ENCODE data around the gene RAB6A. TPM values are rescaled to one million over a fixed set of nuclear protein-coding genes. Genes with fewer than 3 reads are reported as not detected.

The RAB6A gene
- total RNA-seq, 4 donors from 2014 or later: 95.5 to 124 (median 110) TPM

GRCh38 chr11:73784734-73785133 is 23.9 kb upstream of the RAB6A start:
- intact Hi-C loops (cut with DNase I; ENCODE audit: low total_unique reads): loop anchor here (5.0 kb wide), 3 partner anchors 32 to 187 kb away; partner anchors contain the start of genes COA4, FAM168A and PAAF1
- H3K4me3 ChIP-seq: no peak overlapping the region
- DNase-seq: no peak

GRCh38 chr11:73784080-73784634 is 23.3 kb upstream of the RAB6A start:
- Histone ChIP-seq H3K27me3 (no peaks in the 10 kb centered on the region), H3K27ac (no peak overlapping the region), H3K9me3 (no peaks in the 10 kb centered on the region), H3K4me1 (peaks cover 12 to 14% of the 10 kb centered on the region in 2 donors), H3K4me3 (no peak overlapping the region), H3K36me3 (no peaks in the 10 kb centered on the region)
- intact Hi-C loops (cut with DNase I; ENCODE audit: low total_unique reads) (no loop called here), in situ Hi-C loops (cut with MboI; ENCODE audit: low sequenced_read_pairs in 4 of 4) (loop anchor here in 1 of 4 donors (10.0 kb wide), 1 partner anchor 91 kb away; the partner anchor contains the start of genes COA4 and PAAF1)
- no peak for DNase-seq
- TF ChIP-seq POLR2A (IDR thresholded peaks at IDR 0.05) (no peak), CTCF (IDR thresholded peaks at IDR 0.05 in 4 of 5, conservative IDR thresholded peaks at IDR 0.05 in 1 of 5) (no peak)
- no peak for ATAC-seq

More at GRCh38 chr11:73784734-73785133, 23.9 kb upstream of the RAB6A start:
- Histone ChIP-seq H3K27ac (no peak overlapping the region), H3K27me3 (no peaks in the 10 kb centered on the region), H3K4me1 (peaks cover 11 to 16% of the 10 kb centered on the region in 2 donors), H3K36me3 (no peaks in the 10 kb centered on the region), H3K9me3 (no peaks in the 10 kb centered on the region)
- TF ChIP-seq CTCF (IDR thresholded peaks at IDR 0.05 in 4 of 5, conservative IDR thresholded peaks at IDR 0.05 in 1 of 5) (no peak), POLR2A (IDR thresholded peaks at IDR 0.05) (no peak)
- in situ Hi-C loops (cut with MboI; ENCODE audit: low sequenced_read_pairs in 4 of 4): loop anchor here in 1 of 4 donors (10.0 kb wide), 1 partner anchor 90 kb away; the partner anchor contains the start of genes COA4 and PAAF1
- no peak for ATAC-seq

GRCh38 chr11:73783483-73784020 is 22.7 kb upstream of the RAB6A start:
- in situ Hi-C loops (cut with MboI; ENCODE audit: low sequenced_read_pairs in 4 of 4) (loop anchor here in 1 of 4 donors (10.0 kb wide), 1 partner anchor 91 kb away; the partner anchor contains the start of genes COA4 and PAAF1), intact Hi-C loops (cut with DNase I; ENCODE audit: low total_unique reads) (no loop called here)
- ATAC-seq (no peak), DNase-seq (no peak)
- H3K27me3 ChIP-seq: no peaks in the 10 kb centered on the region
- no peak for TF ChIP-seq CTCF (IDR thresholded peaks at IDR 0.05 in 4 of 5, conservative IDR thresholded peaks at IDR 0.05 in 1 of 5)
- TF ChIP-seq POLR2A (IDR thresholded peaks at IDR 0.05): no peak
- peaks cover 7 to 8% of the 10 kb centered on the region in 2 donors for H3K4me1 ChIP-seq
- no peaks in the 10 kb centered on the region for H3K9me3 ChIP-seq
- H3K27ac ChIP-seq: no peak overlapping the region
- H3K36me3 ChIP-seq: no peaks in the 10 kb centered on the region
- H3K4me3 ChIP-seq: no peak overlapping the region

- intact Hi-C loops (cut with DNase I; ENCODE audit: low total_unique reads): no loop called here
- Histone ChIP-seq H3K4me1 (peaks cover 0 to 4% of the 10 kb centered on the region in 2 donors), H3K9me3 (no peaks in the 10 kb centered on the region), H3K36me3 (no peaks in the 10 kb centered on the region), H3K27ac (no peak overlapping the region), H3K27me3 (no peaks in the 10 kb centered on the region), H3K4me3 (no peak overlapping the region)
- no peak for DNase-seq
- in situ Hi-C loops (cut with MboI; ENCODE audit: low sequenced_read_pairs in 4 of 4): loop anchor here in 1 of 4 donors (10.0 kb wide), 1 partner anchor 93 kb away; the partner anchor contains the start of genes COA4 and PAAF1
- TF ChIP-seq CTCF (IDR thresholded peaks at IDR 0.05 in 4 of 5, conservative IDR thresholded peaks at IDR 0.05 in 1 of 5) (no peak), POLR2A (IDR thresholded peaks at IDR 0.05) (no peak)
- ATAC-seq: no peak
Measured at GRCh38 chr11:73781303-73781702, 20.4 kb upstream of the RAB6A start.
